Type B pancreatic cell (in vitro differentiated cells): Measurements from ENCODE around the gene C1orf94. TPM values are rescaled to one million over a fixed set of nuclear protein-coding genes. Genes with fewer than 3 reads are reported as not detected.
"Not testable (repeated sequence)": the region's sequence is repeated elsewhere in the genome, so short reads cannot be mapped to it uniquely, and the experiment has no call there.

Source experiments
- DNase-seq: peaks from one replicate; pipeline ENCODE4 v3.0.0; 2021; ENCODE audit warnings: mixed read lengths; ENCODE audit not compliant: unreplicated experiment; ENCODE audit errors: extremely low spot score
- H3K27ac Mint-ChIP-seq: 2 replicates; pipeline ENCODE4 v1.8.0; 2021; ENCODE audit warnings: mild to moderate bottlenecking, mixed read lengths
- H3K27me3 Mint-ChIP-seq: 2 replicates; pipeline ENCODE4 v1.8.0; 2021; ENCODE audit warnings: mixed read lengths
- H3K36me3 Mint-ChIP-seq: 2 replicates; pipeline ENCODE4 v1.8.0; 2021; ENCODE audit warnings: mixed read lengths
- H3K4me1 Mint-ChIP-seq: one replicate; pipeline ENCODE4 v1.8.0; 2021; ENCODE audit warnings: mixed read lengths; ENCODE audit not compliant: unreplicated experiment
- H3K4me3 Mint-ChIP-seq: 2 replicates; pipeline ENCODE4 v1.8.0; 2021; ENCODE audit warnings: mild to moderate bottlenecking, mixed read lengths
- H3K9me3 Mint-ChIP-seq: 2 replicates; pipeline ENCODE4 v1.8.0; 2021; ENCODE audit warnings: mixed read lengths
- total RNA-seq: library from RNA; stranded (reverse); gene quantifications from 2 replicates; pipeline ENCODE4 v1.2.1, GENCODE V29; 2021; ENCODE audit warnings: low replicate concordance
- TF ChIP-seq, protein P1 (sequence below): fragments of 200-600 bp; sonication (generic); conservative IDR thresholded peaks from 2 replicates; pipeline ENCODE4 v1.5.0; 2021; ENCODE audit warnings: antibody characterized with exemption, mild to moderate bottlenecking

Gene C1orf94
- total RNA-seq, 1 donor from 2014 or later = not detected

DNA sequence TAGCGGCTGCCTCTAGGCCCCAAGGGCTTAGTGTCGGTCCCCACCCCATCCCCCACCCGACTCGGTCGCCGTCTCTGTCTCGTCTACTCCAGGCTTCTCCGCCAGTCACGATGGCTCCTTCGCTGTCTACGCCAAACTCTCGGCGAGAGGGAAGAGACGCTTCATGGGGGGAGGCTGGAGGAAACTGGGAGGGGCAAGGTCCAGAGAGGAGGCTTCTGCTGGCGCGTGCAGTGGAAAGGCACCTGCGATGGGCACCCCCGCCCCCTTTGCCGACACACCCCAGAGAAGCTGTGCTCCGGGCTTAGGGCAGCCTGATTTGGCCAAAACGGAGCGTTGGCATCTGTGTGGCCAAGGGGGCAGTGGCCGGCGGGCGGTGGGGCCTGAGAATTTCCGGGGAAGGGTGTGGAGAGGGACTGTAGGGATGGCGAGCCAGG is 10.5 kb upstream of the C1orf94 start:
- H3K27me3 Mint-ChIP-seq = peaks cover 88% of the 10 kb centered on the region
- DNase-seq = no peak
- no peaks in the 10 kb centered on the region for H3K36me3 Mint-ChIP-seq
- H3K9me3 Mint-ChIP-seq = no peaks in the 10 kb centered on the region
- TF ChIP-seq, protein P1, sequence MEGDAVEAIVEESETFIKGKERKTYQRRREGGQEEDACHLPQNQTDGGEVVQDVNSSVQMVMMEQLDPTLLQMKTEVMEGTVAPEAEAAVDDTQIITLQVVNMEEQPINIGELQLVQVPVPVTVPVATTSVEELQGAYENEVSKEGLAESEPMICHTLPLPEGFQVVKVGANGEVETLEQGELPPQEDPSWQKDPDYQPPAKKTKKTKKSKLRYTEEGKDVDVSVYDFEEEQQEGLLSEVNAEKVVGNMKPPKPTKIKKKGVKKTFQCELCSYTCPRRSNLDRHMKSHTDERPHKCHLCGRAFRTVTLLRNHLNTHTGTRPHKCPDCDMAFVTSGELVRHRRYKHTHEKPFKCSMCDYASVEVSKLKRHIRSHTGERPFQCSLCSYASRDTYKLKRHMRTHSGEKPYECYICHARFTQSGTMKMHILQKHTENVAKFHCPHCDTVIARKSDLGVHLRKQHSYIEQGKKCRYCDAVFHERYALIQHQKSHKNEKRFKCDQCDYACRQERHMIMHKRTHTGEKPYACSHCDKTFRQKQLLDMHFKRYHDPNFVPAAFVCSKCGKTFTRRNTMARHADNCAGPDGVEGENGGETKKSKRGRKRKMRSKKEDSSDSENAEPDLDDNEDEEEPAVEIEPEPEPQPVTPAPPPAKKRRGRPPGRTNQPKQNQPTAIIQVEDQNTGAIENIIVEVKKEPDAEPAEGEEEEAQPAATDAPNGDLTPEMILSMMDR = no peak
- H3K27ac Mint-ChIP-seq = no peak overlapping the region
- H3K4me1 Mint-ChIP-seq = peaks cover 9% of the 10 kb centered on the region
- H3K4me3 Mint-ChIP-seq = peak overlapping the region; percentile 63

DNA sequence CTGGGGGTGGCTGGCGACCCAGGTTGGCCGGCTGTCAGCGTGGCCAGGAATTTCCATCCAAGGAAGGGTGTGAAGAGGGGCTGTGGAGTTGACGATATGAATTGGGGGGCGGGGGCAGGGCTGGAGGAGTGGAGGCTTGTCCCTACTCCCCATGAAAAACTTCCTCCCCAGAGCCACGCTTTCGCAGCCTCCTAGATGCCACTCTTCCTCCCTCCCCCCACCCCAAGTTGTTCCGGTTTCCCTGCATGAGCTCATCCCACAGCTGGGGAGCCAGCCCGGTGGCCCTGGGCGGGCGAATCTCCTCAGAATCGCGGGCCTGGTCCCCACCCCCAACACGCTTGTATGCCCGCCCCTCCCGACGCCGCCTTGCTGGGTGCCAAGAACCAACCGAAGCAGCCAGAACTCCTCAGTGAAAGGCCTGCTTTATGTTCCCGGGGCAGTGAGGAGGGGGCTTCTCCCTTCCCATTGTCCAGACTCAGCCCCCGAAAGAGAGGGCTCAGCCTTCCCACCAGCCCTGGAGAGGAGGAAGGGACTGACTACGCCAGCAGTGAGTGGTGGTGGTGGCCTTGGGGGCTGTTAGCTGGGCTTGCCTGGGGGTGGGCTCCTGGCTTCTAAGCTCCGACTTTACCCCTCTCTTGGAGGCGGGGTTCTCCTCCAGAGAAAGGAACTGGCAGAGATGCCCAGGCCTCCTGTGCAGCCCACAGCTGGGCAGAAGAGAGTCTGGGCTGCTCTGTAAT is 9.9 kb upstream of the C1orf94 start:
- Mint-ChIP-seq H3K9me3 (no peaks in the 10 kb centered on the region), H3K4me3 (peak overlapping the region; percentile 63), H3K36me3 (no peaks in the 10 kb centered on the region), H3K27me3 (peaks cover 86% of the 10 kb centered on the region), H3K27ac (no peak overlapping the region), H3K4me1 (peaks cover 9% of the 10 kb centered on the region)
- TF ChIP-seq, protein P1 = no peak
- DNase-seq = no peak

DNA sequence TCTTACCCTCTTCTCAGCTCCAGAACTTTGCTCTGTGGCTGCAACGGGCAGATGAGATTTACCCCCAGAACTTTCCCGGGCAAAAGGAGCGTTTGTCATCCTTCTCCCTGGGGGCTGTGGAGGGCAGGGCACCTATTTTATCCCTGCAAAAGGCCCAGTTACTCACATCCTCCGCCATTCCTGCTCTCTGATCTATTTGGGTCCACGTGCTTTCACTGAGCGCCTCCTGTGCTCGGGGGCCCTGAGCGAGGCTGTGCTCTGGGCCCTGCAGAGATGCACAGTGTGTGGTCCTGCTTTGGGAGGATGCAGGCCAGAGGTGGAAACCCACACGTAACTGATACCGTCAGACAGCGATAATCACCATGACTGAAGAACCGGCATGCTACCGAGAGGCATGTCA is 9.3 kb upstream of the C1orf94 start:
- H3K27ac Mint-ChIP-seq = no peak overlapping the region
- no peak for DNase-seq
- H3K36me3 Mint-ChIP-seq = no peaks in the 10 kb centered on the region
- H3K9me3 Mint-ChIP-seq = no peaks in the 10 kb centered on the region
- TF ChIP-seq, protein P1 = no peak
- peaks cover 86% of the 10 kb centered on the region for H3K27me3 Mint-ChIP-seq
- H3K4me1 Mint-ChIP-seq = peaks cover 9% of the 10 kb centered on the region
- no peak overlapping the region for H3K4me3 Mint-ChIP-seq

DNA sequence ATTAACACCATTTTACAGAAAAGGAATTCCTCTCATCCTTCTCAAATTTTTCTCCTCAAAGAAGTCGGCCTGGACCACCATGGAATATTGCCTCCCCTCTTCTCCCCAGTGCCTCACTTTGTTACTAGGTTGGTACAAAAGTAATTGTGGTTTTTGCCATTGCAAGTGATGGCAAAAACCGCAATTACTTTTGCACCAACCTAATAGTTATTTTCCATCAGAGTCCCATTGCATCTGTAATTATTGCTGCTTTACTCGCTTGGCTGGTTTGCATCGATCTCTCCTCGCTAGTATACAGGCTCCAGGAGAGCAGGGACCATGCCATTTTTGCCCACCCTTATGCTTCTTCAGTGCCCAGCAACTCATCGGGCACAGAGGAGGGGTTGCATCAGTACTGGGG is 963 bp upstream of the C1orf94 start:
- TF ChIP-seq, protein P1 = no peak
- Mint-ChIP-seq H3K27me3 (peaks cover 91% of the 10 kb centered on the region), H3K4me1 (no peaks in the 10 kb centered on the region), H3K4me3 (no peak overlapping the region), H3K36me3 (no peaks in the 10 kb centered on the region), H3K27ac (no peak overlapping the region), H3K9me3 (no peaks in the 10 kb centered on the region)
- DNase-seq = no peak

DNA sequence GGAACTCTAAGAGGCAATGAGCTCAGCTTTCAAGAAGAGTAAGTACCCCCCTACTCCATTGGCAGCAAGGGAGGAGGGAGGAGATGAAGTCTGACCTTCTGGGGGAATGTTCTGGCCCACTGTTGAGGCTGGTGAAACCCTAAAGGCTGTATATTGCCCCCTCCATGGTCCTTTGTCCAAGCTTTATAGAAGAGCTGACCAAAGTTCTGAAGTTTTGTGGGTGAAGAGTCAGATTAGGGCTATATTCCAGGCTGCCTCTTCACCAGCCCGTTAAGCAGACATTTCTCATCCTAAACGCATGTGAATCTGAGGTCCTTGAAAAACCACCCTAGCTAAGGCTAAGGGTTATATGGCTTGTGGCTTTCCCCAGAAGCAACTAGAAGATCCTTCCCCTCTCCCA is 1.4 kb downstream of the C1orf94 start:
- Mint-ChIP-seq H3K4me3 (no peak overlapping the region), H3K27ac (no peak overlapping the region), H3K36me3 (no peaks in the 10 kb centered on the region), H3K27me3 (peaks cover 92% of the 10 kb centered on the region), H3K9me3 (no peaks in the 10 kb centered on the region), H3K4me1 (no peaks in the 10 kb centered on the region)
- TF ChIP-seq, protein P1 = no peak
- no peak for DNase-seq

DNA sequence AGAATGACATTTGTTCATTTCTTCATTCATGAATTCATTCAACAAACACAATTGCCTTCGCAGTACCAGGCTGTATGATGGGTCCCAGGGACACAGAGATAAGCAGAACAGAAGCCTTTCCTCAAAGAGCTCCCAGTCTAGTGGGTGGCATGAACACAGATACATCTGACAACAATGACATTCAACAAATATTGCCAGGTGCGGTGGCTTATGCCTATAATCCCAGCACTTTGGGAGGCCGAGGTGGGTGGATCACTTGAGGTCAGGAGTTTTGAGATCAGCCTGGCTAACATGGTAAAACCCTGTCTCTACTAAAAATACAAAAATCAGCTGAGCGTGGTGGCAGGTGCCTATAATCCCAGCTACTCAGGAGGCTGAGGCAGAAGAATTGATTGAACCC is 6.7 kb downstream of the C1orf94 start:
- H3K27me3 Mint-ChIP-seq = peaks cover 88% of the 10 kb centered on the region

More for the DNA sequence above, 6.7 kb downstream of the C1orf94 start:
- H3K9me3 Mint-ChIP-seq, H3K27ac Mint-ChIP-seq, H3K36me3 Mint-ChIP-seq, H3K4me1 Mint-ChIP-seq, H3K4me3 Mint-ChIP-seq, DNase-seq: not testable (repeated sequence)
